Stimulated activated CD4-positive, alpha-beta T cell treated with anti-CD3 and anti-CD28 coated beads, Interleukin-15, amount 100 ng/mL, for 1 hour (primary cell): ENCODE data around the gene TGIF1.

Source experiments
- DNase-seq, 2 donors: peaks; one replicate each; pipeline ENCODE4 v3.0.0-alpha.2; 2020; ENCODE audit warnings: low read depth in 1 of 2, low spot score in 1 of 2

Gene TGIF1

GRCh38 chr18:3429121-3429520 is 20.9 kb upstream of the TGIF1 start:
- no peak for DNase-seq

GRCh38 chr18:3434685-3435084 is 15.3 kb upstream of the TGIF1 start:
- no peak for DNase-seq

DNA sequence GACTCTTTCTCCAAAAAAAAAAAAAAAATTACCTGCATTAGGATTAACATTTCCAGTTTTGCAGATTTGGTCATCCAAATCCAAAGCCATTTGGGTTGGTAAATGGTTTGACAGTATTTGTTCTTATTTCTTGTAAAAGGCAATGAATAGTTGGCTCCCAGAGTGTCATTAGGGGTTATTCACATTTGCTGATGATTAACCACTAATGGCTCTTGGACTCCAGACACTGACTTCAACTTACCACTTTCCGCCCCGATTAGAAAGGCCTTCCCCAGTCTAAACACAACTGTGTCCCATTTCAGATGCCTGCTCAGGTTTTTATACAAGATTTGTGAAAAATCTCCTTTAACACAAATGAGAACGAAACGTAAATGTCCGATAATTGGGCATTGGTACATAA is 9.6 kb upstream of the TGIF1 start:
- no peak for DNase-seq

GRCh38 chr18:3441290-3441689 is 8.7 kb upstream of the TGIF1 start:
- no peak for DNase-seq

- no peak for DNase-seq
Observed at GRCh38 chr18:3442919-3443318, 7.1 kb upstream of the TGIF1 start.

DNA sequence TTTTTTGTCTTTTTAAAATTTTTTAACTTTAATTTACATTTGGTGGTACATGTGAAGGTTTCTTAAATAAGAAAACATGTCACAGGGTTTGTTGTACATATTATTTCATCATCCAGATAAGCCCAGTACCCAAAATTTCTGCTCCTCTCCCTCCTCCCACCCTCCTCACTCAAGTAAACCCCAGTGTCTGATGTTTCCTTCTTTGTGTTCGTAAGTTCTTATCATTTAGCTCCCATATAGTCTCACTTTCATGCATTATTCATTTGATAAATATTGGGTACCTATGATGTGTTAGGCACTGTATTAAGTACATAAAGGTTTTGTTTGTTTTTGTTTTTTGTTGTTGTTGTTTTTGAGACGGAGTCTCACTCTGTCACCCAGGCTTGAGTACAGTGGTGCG is 5.7 kb upstream of the TGIF1 start:
- DNase-seq, result no peak

DNA sequence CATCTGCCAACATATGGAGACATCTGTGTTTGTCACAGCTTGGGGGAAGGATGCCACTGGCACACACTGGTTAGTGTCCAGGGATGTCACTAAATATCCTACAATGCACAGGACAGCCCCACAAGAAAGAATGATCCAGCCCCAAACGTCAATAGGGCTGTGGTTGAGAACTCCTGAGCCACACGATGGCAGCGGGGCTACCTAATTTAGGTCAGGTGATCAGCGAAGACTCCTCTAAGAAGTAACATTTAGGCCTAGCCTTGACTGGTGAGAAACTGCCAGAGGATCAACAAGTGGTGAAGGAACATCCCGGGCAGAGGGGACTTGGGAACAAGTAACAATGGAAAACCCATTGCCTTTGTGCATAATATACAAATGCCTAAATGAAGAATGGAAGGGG is 5.0 kb upstream of the TGIF1 start:
- no peak for DNase-seq

GRCh38 chr18:3447068-3447894 is 2.7 kb upstream of the TGIF1 start:
- no peak for DNase-seq

DNA sequence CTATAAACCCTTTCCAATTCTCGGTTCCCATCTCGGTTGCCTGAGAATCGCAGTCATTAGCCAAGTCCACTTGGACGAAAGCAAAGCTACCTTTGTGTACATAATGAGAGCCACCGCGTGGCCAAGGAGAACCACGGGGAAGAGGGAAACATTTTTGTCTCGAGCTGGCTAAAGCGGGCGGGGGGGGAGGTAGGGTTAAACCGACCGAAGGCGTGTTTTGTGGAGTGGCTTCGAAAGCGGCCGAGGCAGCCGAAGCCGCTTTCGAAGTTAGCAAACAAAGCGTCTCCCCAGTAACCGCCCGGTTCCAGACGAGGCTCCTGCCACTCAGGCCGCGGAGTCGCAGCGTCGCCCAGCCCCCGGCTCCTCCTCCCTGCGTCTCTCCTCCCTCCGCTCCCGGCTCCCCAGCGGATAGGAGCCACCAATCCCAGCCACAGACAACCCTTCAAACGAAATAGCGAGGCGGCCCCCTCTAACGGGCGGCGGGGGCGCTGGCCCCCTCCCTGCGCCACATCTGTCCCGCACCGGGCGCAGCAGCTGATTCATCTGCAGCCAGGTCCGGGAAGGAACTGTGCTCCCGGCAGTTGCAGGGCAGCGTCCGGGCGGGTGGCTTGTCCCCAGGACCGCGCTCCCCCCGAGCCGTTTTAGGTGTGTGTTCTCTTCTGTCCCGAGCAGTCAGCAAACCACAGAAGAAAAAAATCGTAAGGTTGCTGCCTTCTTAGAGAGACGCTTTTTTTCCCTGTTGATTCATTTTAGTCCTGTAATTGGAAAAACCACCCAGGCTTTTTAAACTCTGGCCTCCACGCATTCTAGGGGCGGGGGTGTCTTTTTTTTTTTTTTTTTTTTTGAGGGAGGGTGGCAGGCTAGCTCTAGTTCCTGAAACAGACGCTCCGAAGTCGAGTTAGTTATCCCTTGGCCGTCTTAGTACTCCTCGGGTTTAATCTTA is 1.8 kb upstream of the TGIF1 start:
- DNase-seq, result peak; percentile 56 to 61

DNA sequence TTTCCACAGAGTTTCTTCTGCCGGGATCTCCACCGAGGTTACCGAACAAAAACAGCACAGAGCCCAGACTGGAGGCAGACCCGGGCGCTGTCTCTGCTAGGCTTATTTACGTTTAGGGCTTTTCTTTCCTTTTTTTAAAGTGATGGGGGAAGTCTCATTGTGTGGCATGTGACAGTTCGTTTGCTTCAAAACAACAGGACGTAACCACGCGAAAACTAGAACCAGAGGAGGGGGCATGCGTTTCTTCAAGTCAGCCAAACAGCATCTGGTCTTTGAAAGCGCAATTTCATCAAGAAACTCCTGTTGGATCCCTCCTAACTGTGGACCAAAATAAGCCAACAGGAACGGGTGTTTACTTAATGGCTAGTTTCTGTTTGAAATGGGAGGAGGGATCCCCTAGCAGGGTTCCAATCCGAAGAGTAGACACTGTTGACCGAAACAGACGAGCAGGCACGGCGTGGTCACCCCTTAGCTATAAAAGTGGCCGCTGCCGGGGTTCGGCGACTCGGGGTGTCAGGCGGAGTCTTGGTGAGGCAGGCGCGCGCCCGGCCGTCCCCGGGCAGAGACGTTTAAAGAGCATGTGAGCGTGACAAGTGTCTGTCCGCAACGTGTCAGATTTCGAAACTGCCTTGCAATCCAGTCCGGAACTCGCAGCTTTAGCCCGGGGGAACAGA is 997 bp upstream of the TGIF1 start:
- peak in 1 of 2 donors; percentile 54 for DNase-seq

GRCh38 chr18:3449512-3450011 is 410 bp upstream of the TGIF1 start:
- DNase-seq, result peak; percentile 56 to 62

GRCh38 chr18:3450799-3451182 is 819 bp downstream of the TGIF1 start:
- DNase-seq, result no peak

- DNase-seq, result peak; percentile 77 to 79
Observed at GRCh38 chr18:3451183-3451988, 1.4 kb downstream of the TGIF1 start.

DNA sequence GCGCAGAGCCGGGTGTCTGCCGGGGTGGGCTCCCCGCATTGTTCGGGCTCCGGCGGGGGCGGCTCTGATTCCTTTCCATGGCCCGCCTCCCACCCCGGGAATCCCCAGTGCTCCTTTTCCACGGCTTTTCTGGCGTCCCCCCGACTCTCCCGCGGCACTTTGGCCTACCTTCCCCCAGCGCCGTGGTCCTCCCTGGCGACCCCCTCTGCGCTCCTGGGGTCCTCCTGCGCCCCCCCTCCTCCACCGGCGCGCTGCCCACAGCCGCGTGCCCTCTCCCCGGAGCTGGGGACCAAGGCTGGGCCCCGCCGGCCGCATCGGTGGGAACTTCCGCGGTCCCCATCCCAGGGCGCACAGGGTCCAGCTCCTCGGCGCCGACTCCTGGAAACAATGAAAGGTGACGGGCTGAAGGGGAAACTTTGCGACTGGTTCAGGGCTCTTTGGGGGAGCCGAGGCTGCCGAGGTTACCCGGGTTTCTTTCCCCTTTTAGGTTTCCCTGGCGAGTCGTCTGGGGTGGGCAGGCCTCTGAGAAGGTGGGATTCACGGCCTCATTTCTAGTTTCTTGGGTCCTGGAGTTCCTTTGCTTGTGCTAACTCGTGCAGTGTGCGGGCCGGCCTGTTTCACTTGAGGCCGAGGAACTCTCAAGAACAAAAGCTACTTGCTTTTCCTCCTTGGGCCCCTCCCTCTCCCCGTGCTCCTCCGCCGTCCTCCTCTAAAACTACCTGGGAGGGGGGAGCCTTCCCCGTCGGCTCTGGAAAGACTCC is 2.2 kb downstream of the TGIF1 start:
- no peak for DNase-seq

DNA sequence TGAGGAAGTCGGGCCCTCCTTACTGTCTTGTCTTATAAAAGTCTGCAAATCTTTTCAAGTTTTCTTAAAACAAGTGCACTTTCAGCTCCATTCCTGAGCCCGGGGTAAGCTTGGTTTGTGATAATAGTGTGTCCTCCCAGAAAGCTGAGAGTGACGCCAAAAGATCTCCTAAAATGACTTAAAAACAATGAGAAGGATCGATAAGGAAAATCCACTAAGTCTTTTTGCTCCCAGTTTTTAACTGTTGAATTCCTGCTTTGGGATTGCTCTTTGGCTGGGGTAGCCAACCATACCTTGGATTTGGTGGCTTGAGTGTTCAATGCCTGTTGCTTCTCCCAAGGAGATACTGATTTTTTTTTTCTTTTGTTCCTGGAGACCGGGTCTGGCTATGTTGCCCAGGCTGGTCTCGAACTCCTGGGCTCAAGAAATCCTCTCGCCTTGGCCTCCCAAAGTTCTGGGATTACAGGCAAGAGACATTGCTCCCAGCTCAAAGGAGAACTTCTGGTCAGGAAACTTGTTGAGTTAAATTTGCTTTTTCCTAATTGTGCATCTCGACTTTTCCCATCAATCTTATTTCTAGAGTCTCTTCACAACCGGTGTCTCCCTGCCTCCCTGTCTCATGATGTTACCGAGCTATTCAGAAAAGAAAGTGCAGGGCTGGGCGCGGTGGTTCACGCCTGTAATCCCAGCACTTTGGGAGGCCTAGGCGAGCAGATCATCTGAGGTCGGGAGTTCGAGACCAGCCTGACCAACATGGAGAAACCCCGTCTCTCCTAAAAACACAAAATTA is 3.0 kb downstream of the TGIF1 start:
- DNase-seq, result no peak

GRCh38 chr18:3453540-3454364 is 3.8 kb downstream of the TGIF1 start:
- DNase-seq, result no peak

DNA sequence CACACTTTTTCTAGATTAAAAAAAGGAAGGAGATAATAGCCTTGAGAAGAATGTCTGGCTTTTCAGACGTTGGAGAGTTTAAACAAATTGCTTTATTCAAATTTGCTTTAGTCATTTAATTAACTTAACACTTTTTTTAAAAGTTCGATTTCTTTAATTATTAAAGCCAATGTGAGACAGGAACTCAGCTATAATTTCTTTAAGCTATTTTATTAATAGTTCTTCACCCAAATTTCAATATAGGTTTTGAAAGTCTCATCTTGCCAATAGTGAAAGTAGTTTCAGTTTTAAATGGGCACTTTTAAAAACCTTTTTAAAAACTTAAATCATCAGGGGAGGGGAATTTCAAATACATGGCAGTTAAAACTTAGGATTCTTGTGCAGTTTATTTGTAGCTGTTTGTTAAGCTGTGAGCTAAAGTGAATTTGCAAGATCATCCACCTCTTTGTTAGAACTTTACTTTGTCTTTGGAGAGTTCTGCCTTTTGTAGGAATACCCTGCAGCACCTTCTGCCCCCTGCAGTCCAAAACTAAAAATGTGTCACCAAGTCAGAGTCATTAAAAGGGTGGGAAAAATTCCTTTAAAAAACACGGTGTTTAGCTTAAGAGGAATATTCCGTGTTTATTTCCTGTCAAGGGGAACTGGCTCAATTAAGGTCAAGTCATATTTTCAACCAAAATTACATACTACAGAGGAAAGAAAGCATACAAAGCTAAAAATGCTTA is 4.6 kb downstream of the TGIF1 start:
- DNase-seq, result no peak
